ENCODE results near the gene CUL4A. TPM values are rescaled to one million over a fixed set of nuclear protein-coding genes. Genes with fewer than 3 reads are reported as not detected.
"Not testable (repeated sequence)": the region's sequence is repeated elsewhere in the genome, so short reads cannot be mapped to it uniquely, and the experiment has no call there.

The CUL4A gene
- total RNA-seq, 4 donors from 2014 or later, result 83.9 to 206 (median 114) TPM

DNA sequence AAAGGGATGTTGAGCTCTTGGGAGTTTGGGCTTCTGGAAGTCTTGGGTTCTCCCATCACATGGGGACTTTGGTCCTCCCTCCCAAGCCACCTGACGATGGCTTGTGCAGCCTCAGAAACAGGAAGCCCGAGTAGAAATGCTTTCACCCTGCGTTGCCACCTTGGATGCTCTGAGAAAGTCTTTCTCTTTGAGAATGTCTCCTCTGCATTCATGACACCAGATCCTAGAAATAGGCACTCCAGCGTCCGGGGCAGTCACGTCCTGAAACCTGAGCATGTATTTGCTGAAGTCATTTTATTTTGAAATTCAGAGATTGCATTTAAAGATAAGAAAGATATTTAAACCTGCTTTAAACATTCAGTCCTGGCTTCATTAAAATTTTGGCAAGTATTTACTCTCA, 34.4 kb downstream of the CUL4A start:
- TF ChIP-seq, protein P1, sequence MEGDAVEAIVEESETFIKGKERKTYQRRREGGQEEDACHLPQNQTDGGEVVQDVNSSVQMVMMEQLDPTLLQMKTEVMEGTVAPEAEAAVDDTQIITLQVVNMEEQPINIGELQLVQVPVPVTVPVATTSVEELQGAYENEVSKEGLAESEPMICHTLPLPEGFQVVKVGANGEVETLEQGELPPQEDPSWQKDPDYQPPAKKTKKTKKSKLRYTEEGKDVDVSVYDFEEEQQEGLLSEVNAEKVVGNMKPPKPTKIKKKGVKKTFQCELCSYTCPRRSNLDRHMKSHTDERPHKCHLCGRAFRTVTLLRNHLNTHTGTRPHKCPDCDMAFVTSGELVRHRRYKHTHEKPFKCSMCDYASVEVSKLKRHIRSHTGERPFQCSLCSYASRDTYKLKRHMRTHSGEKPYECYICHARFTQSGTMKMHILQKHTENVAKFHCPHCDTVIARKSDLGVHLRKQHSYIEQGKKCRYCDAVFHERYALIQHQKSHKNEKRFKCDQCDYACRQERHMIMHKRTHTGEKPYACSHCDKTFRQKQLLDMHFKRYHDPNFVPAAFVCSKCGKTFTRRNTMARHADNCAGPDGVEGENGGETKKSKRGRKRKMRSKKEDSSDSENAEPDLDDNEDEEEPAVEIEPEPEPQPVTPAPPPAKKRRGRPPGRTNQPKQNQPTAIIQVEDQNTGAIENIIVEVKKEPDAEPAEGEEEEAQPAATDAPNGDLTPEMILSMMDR (IDR thresholded peaks at IDR 0.05), result no peak
- TF ChIP-seq POLR2A (IDR thresholded peaks at IDR 0.05), result no peak
- H3K4me1 ChIP-seq, result no peaks in the 10 kb centered on the region
- no peak overlapping the region for H3K4me3 ChIP-seq
- no peaks in the 10 kb centered on the region for H3K9me3 ChIP-seq
- no peak overlapping the region for H3K27ac ChIP-seq
- no peak for DNase-seq
- peaks cover 0 to 99% (median 0%) of the 10 kb centered on the region in 3 donors for H3K36me3 ChIP-seq
- no peaks in the 10 kb centered on the region for H3K27me3 ChIP-seq

- Histone ChIP-seq H3K27ac (no peak overlapping the region), H3K4me1 (no peaks in the 10 kb centered on the region), H3K4me3 (no peak overlapping the region), H3K36me3 (peaks cover 0 to 99% (median 0%) of the 10 kb centered on the region in 3 donors), H3K27me3 (no peaks in the 10 kb centered on the region), H3K9me3 (no peaks in the 10 kb centered on the region)
- DNase-seq, result no peak
- TF ChIP-seq, protein P1 (IDR thresholded peaks at IDR 0.05), result no peak
- TF ChIP-seq POLR2A (IDR thresholded peaks at IDR 0.05), result no peak
These were observed 36.7 kb downstream of the CUL4A start for GRCh38 chr13:113245849-113246796.

DNA sequence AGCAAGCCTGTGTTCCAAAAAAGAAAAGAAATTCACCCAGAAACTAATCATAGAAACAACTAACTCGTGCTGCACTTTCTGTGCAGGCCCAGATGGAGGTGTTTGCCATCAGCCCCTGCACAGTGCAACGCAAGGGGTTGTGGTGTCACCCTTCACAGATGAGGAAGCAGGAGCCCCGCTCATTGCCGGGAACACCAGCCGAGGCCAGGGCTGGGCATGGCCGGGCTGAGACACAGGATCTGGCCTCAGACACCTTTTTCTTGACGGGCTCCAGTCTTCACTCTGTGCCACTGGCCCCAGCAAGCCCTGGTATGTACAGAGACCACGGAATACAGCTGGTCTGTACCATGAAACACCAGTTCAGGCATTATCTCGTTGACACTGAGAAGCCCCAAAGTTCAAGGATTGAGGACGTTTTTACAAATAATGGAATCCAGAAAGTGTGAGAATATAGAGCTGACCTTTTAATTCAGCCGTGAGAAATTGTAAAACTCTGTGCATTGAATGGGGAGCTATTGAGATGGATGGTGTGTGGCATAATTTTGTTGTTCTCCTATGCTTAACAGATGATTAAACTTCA, 43.2 kb downstream of the CUL4A start:
- Histone ChIP-seq H3K4me1 (no peaks in the 10 kb centered on the region), H3K36me3 (peaks cover 0 to 89% (median 0%) of the 10 kb centered on the region in 3 donors), H3K27ac (no peak overlapping the region), H3K27me3 (no peaks in the 10 kb centered on the region), H3K4me3 (no peak overlapping the region), H3K9me3 (no peaks in the 10 kb centered on the region)
- no peak for TF ChIP-seq POLR2A (IDR thresholded peaks at IDR 0.05)
- TF ChIP-seq, protein P1 (IDR thresholded peaks at IDR 0.05), result no peak
- DNase-seq, result no peak

- H3K27me3 ChIP-seq, H3K27ac ChIP-seq, H3K9me3 ChIP-seq, H3K4me1 ChIP-seq, DNase-seq, H3K4me3 ChIP-seq: not testable (repeated sequence)
- H3K36me3 ChIP-seq, result peaks cover 0 to 84% (median 0%) of the 10 kb centered on the region in 3 donors
These were observed 48.5 kb downstream of the CUL4A start for GRCh38 chr13:113257908-113258307.

GRCh38 chr13:113258321-113259054, 49.1 kb downstream of the CUL4A start:
- TF ChIP-seq, protein P1 (IDR thresholded peaks at IDR 0.05), result no peak
- TF ChIP-seq POLR2A (IDR thresholded peaks at IDR 0.05), result no peak
- peaks cover 0 to 84% (median 0%) of the 10 kb centered on the region in 3 donors for H3K36me3 ChIP-seq
- H3K4me1 ChIP-seq, result no peaks in the 10 kb centered on the region
- H3K27ac ChIP-seq, result no peak overlapping the region
- no peaks in the 10 kb centered on the region for H3K27me3 ChIP-seq
- no peak overlapping the region for H3K4me3 ChIP-seq
- no peaks in the 10 kb centered on the region for H3K9me3 ChIP-seq
- no peak for DNase-seq

Measured in Peyer's patch (tissue), 4 donors.